HCT116 (cell line): ENCODE data around the gene SLC10A4. TPM values are rescaled to one million over a fixed set of nuclear protein-coding genes. Genes with fewer than 3 reads are reported as not detected.

Experiments
- ATAC-seq: fragments of 200-7000 bp; cut with Tn5 transposase; 2 replicates; pipeline ENCODE4 v1.9.1; 2020; ENCODE audit warnings: mild to moderate bottlenecking, moderate library complexity
- BruUV-seq: library from RNA; stranded (reverse); fragments of 400-500 nt; replicated peaks from 2 replicates; lab custom pipeline; 2021; lab: Mats Ljungman, UMichigan
- CTCF ChIA-PET: fragments of 300-600 bp; sonication (Branson Sonifier 250); formaldehyde crosslinking; loops from one replicate; lab custom pipeline; 2021; ENCODE audit warnings: antibody characterized with exemption; lab: Charles Lee
- POLR2A ChIA-PET: fragments of 300-600, 350-600 bp; sonication (Branson Sonifier 250); formaldehyde crosslinking; loops from one replicate; lab custom pipeline; 2021; ENCODE audit warnings: antibody characterized with exemption; lab: Charles Lee
- RAD21 ChIA-PET, 2 experiments: fragments of 300-600 bp; sonication (Branson Sonifier 250); formaldehyde crosslinking; loops; one replicate each; lab custom pipeline; 2023; ENCODE audit warnings: low total read pairs in 2 of 2; ENCODE audit not compliant: uncharacterized antibody in 2 of 2, unreplicated experiment in 2 of 2, low non-redundant PET in 1 of 2; lab: Charles Lee
- DNase-seq: peaks from one replicate; pipeline ENCODE4 v3.0.0-alpha.2; 2010; ENCODE audit warnings: low read depth, low spot score
- H2AFZ ChIP-seq: fragments of 200-600 bp; shearing (Covaris generic), sonication (generic); 2 replicates; pipeline ENCODE4 v1.6.1; 2017; ENCODE audit warnings: low read depth, mixed run types, mixed read lengths, antibody characterized with exemption, low read length; ENCODE audit not compliant: poor library complexity, severe bottlenecking
- H3K27ac ChIP-seq: 2 replicates; pipeline ENCODE4 v1.5.1; 2012; ENCODE audit warnings: low read depth, low read length
- H3K27me3 ChIP-seq: fragments of 200-600 bp; sonication (generic); 2 replicates; pipeline ENCODE4 v1.6.1; 2016; ENCODE audit warnings: mixed run types, low read length, mixed read lengths; ENCODE audit not compliant: insufficient read depth
- H3K36me3 ChIP-seq, 2 experiments: fragments of 200-500 bp in 1 of 2; fragments of 200-600 bp in 1 of 2; sonication (Bioruptor generic) in 1 of 2; sonication (generic) in 1 of 2; 2 replicates each; pipeline versions ENCODE4 v1.5.1 to v1.6.1; 2014 to 2016; ENCODE audit warnings: low read length in 2 of 2, inconsistent platforms in 1 of 2, mixed read lengths in 1 of 2, mixed run types in 1 of 2; ENCODE audit not compliant: insufficient read depth in 2 of 2, control insufficient read depth in 1 of 2
- H3K4me1 ChIP-seq, 2 experiments: fragments of 200-600 bp in 1 of 2; sonication (generic) in 1 of 2; 2 replicates each; pipeline versions ENCODE4 v1.5.1 to v1.6.1; 2012 to 2017; ENCODE audit warnings: low read length in 2 of 2, inconsistent platforms in 1 of 2, mild to moderate bottlenecking in 1 of 2, mixed read lengths in 1 of 2, mixed run types in 1 of 2, moderate library complexity in 1 of 2; ENCODE audit not compliant: insufficient read depth in 2 of 2, control insufficient read depth in 1 of 2
- H3K4me2 ChIP-seq: fragments of 200-600 bp; sonication (generic); 2 replicates; pipeline ENCODE4 v1.6.1; 2017; ENCODE audit warnings: mixed run types, low read length, mixed read lengths
- H3K4me3 ChIP-seq, 2 experiments: fragments of 200-600 bp in 1 of 2; sonication (generic) in 1 of 2; replicated peaks in 1 of 2; 2 replicates each; pipeline ENCODE4 v1.5.1; 2011 to 2016; ENCODE audit warnings: low read length in 2 of 2, control low read depth in 1 of 2, low read depth in 1 of 2, mild to moderate bottlenecking in 1 of 2, mixed read lengths in 1 of 2, mixed run types in 1 of 2
- H3K79me2 ChIP-seq: fragments of 200-600 bp; sonication (generic); 2 replicates; pipeline ENCODE4 v1.6.1; 2017; ENCODE audit warnings: mild to moderate bottlenecking, mixed run types, low read length, moderate library complexity, mixed read lengths; ENCODE audit not compliant: insufficient read depth
- H3K9ac ChIP-seq: fragments of 200-600 bp; sonication (generic); 2 replicates; pipeline ENCODE4 v1.6.1; 2016; ENCODE audit warnings: low read length, mixed read lengths
- H3K9me2 ChIP-seq: fragments of 200-600 bp; sonication (generic), shearing (Covaris generic); 2 replicates; pipeline ENCODE4 v1.6.1; 2017; ENCODE audit warnings: mixed run types, mild to moderate bottlenecking, moderate library complexity; ENCODE audit not compliant: insufficient read depth
- H3K9me3 ChIP-seq, 2 experiments: fragments of 200-500 bp in 1 of 2; fragments of 200-600 bp in 1 of 2; sonication (Bioruptor generic) in 1 of 2; sonication (generic) in 1 of 2; 2 replicates each; pipeline ENCODE4 v1.6.1; 2014 to 2017; ENCODE audit warnings: low read length in 2 of 2, mixed read lengths in 2 of 2, inconsistent platforms in 1 of 2, low read depth in 1 of 2, mild to moderate bottlenecking in 1 of 2, mixed run types in 1 of 2, moderate library complexity in 1 of 2; ENCODE audit not compliant: control insufficient read depth in 1 of 2, insufficient read depth in 1 of 2
- H4K20me1 ChIP-seq: fragments of 200-600 bp; sonication (generic), shearing (Covaris generic); 2 replicates; pipeline ENCODE4 v1.6.1; 2017; ENCODE audit warnings: mixed run types, mild to moderate bottlenecking, moderate library complexity; ENCODE audit not compliant: insufficient read depth
- EGR1 ChIP-seq: IDR thresholded peaks from 2 replicates; pipeline ENCODE4 v1.6.1; 2012; ENCODE audit warnings: low read depth
- ELF1 ChIP-seq: IDR thresholded peaks from 2 replicates; pipeline ENCODE4 v1.6.1; 2012; ENCODE audit warnings: low read depth, borderline replicate concordance
- EZH2 ChIP-seq: fragments of 200-600 bp; sonication (generic); IDR thresholded peaks from 2 replicates; pipeline ENCODE4 v1.6.1; 2017; ENCODE audit warnings: antibody characterized with exemption, mixed run types
- EZH2phosphoT487 ChIP-seq: fragments of 200-600 bp; IDR thresholded peaks from 2 replicates; pipeline ENCODE4 v1.6.1; 2018; ENCODE audit warnings: antibody characterized with exemption, borderline replicate concordance
- FOSL1 ChIP-seq: IDR thresholded peaks from 2 replicates; pipeline ENCODE4 v1.6.1; 2012; ENCODE audit warnings: low read depth
- JUND ChIP-seq: IDR thresholded peaks from 2 replicates; pipeline ENCODE4 v1.6.1; 2012
- POLR2AphosphoS5 ChIP-seq: IDR thresholded peaks from 2 replicates; pipeline ENCODE4 v1.6.1; 2011; ENCODE audit warnings: mild to moderate bottlenecking, low read depth, low read length, moderate library complexity
- RAD21 ChIP-seq: IDR thresholded peaks from 2 replicates; pipeline ENCODE4 v1.6.1; 2012; ENCODE audit warnings: low read depth, mild to moderate bottlenecking
- SIN3A ChIP-seq: IDR thresholded peaks from 2 replicates; pipeline ENCODE4 v1.6.1; 2012; ENCODE audit warnings: low read depth
- SP1 ChIP-seq: IDR thresholded peaks from 2 replicates; pipeline ENCODE4 v1.6.1; 2012; ENCODE audit warnings: low read depth
- SRF ChIP-seq: IDR thresholded peaks from 2 replicates; pipeline ENCODE4 v1.6.1; 2012; ENCODE audit warnings: low read depth
- TCF7L2 ChIP-seq: IDR thresholded peaks from 2 replicates; pipeline ENCODE4 v1.7.0; 2011; ENCODE audit warnings: borderline replicate concordance, inconsistent platforms; ENCODE audit not compliant: insufficient read depth, insufficient read length; ENCODE audit errors: extremely low read depth
- YY1 ChIP-seq: IDR thresholded peaks from 2 replicates; pipeline ENCODE4 v1.6.1; 2011; ENCODE audit warnings: low read length, low read depth, moderate library complexity, mild to moderate bottlenecking; ENCODE audit not compliant: insufficient replicate concordance; ENCODE audit errors: extremely low read depth
- ZFX ChIP-seq: fragments of 450-650 bp; IDR thresholded peaks from 2 replicates; pipeline ENCODE4 v1.6.1; 2017
- intact Hi-C: fragments of 100-400 bp; cut with micrococcal nuclease; formaldehyde crosslinking; loops from 2 replicates; pipeline ENCODE4 v1.10.0; 2022
- total RNA-seq: library from RNA; stranded (reverse); gene quantifications from one replicate; pipeline ENCODE4 v1.2.1, GENCODE V29; 2021; ENCODE audit not compliant: unreplicated experiment
- TF ChIP-seq, protein P1 (sequence below): IDR thresholded peaks from 2 replicates; pipeline ENCODE4 v1.6.1; 2012
- TF ChIP-seq, protein P2 (sequence below): IDR thresholded peaks from 2 replicates; pipeline ENCODE4 v1.6.1; 2012
- TF ChIP-seq, protein P3 (sequence below): IDR thresholded peaks from 2 replicates; pipeline ENCODE4 v1.6.1; 2012; ENCODE audit warnings: low read depth
- TF ChIP-seq, protein P4 (sequence below): IDR thresholded peaks from 2 replicates; pipeline ENCODE4 v1.6.1; 2011; ENCODE audit warnings: mild to moderate bottlenecking, low read length, moderate library complexity; ENCODE audit not compliant: insufficient replicate concordance; ENCODE audit errors: extremely low read depth

Gene SLC10A4
- total RNA-seq, 1 experiment from 2014 or later, result 8.4 TPM

DNA sequence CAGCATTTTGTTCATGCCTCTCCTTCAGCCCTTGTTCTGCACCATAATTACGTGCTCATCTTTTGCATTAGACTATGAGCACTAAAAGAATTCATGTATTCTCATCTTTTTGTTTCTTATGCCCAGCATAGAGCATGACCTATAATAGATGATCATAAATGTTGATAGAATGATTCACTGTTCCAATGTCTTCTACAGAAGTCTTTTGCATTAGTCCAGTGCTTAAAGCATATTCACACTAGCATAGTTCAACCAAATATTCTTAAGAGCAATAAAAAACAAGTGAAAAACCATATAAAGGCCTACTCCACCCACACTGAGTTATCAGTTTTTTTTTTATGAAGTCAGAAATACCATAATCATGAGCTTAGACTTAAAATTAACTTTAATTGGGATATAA lies 36.5 kb upstream of the SLC10A4 start:
- H3K27me3 ChIP-seq, result no peaks in the 10 kb centered on the region
- no peak overlapping the region for H3K27ac ChIP-seq
- no peak for DNase-seq
- H3K79me2 ChIP-seq, result no peaks in the 10 kb centered on the region
- no peaks in the 10 kb centered on the region for H3K9me3 ChIP-seq
- no peaks in the 10 kb centered on the region for H3K36me3 ChIP-seq
- ChIA-PET CTCF (interaction anchor here (0.6 to 1.1 kb wide), 2 partner anchors 12 to 36 kb away, joined by 3 to 4 read pairs; no protein-coding TSS in a partner anchor), RAD21 (no interaction called here), POLR2A (no interaction called here)
- no peaks in the 10 kb centered on the region for H3K4me1 ChIP-seq
- no peaks in the 10 kb centered on the region for H3K9me2 ChIP-seq
- H3K9ac ChIP-seq, result no peak overlapping the region
- H3K4me3 ChIP-seq, result no peak overlapping the region
- no peak overlapping the region for H2AFZ ChIP-seq
- ATAC-seq, result no peak
- H3K4me2 ChIP-seq, result no peak overlapping the region
- H4K20me1 ChIP-seq, result no peaks in the 10 kb centered on the region
- BruUV-seq, result no TSS peak
- intact Hi-C loops, result loop anchor here (5.0 kb wide), 1 partner anchor 516 kb away; no protein-coding TSS in a partner anchor
- TF ChIP-seq, protein P1, sequence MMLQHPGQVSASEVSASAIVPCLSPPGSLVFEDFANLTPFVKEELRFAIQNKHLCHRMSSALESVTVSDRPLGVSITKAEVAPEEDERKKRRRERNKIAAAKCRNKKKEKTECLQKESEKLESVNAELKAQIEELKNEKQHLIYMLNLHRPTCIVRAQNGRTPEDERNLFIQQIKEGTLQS, result no peak
- TF ChIP-seq YY1 (no peak), SIN3A (no peak), ELF1 (no peak), SP1 (no peak), JUND (no peak), EZH2 (no peak), POLR2AphosphoS5 (no peak), FOSL1 (no peak), EGR1 (no peak), TCF7L2 (no peak), ZFX (no peak), RAD21 (no peak), SRF (no peak), EZH2phosphoT487 (no peak)
- TF ChIP-seq, protein P2, sequence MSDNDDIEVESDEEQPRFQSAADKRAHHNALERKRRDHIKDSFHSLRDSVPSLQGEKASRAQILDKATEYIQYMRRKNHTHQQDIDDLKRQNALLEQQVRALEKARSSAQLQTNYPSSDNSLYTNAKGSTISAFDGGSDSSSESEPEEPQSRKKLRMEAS, result no peak
- TF ChIP-seq, protein P3, sequence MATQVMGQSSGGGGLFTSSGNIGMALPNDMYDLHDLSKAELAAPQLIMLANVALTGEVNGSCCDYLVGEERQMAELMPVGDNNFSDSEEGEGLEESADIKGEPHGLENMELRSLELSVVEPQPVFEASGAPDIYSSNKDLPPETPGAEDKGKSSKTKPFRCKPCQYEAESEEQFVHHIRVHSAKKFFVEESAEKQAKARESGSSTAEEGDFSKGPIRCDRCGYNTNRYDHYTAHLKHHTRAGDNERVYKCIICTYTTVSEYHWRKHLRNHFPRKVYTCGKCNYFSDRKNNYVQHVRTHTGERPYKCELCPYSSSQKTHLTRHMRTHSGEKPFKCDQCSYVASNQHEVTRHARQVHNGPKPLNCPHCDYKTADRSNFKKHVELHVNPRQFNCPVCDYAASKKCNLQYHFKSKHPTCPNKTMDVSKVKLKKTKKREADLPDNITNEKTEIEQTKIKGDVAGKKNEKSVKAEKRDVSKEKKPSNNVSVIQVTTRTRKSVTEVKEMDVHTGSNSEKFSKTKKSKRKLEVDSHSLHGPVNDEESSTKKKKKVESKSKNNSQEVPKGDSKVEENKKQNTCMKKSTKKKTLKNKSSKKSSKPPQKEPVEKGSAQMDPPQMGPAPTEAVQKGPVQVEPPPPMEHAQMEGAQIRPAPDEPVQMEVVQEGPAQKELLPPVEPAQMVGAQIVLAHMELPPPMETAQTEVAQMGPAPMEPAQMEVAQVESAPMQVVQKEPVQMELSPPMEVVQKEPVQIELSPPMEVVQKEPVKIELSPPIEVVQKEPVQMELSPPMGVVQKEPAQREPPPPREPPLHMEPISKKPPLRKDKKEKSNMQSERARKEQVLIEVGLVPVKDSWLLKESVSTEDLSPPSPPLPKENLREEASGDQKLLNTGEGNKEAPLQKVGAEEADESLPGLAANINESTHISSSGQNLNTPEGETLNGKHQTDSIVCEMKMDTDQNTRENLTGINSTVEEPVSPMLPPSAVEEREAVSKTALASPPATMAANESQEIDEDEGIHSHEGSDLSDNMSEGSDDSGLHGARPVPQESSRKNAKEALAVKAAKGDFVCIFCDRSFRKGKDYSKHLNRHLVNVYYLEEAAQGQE, result no peak
- TF ChIP-seq, protein P4, sequence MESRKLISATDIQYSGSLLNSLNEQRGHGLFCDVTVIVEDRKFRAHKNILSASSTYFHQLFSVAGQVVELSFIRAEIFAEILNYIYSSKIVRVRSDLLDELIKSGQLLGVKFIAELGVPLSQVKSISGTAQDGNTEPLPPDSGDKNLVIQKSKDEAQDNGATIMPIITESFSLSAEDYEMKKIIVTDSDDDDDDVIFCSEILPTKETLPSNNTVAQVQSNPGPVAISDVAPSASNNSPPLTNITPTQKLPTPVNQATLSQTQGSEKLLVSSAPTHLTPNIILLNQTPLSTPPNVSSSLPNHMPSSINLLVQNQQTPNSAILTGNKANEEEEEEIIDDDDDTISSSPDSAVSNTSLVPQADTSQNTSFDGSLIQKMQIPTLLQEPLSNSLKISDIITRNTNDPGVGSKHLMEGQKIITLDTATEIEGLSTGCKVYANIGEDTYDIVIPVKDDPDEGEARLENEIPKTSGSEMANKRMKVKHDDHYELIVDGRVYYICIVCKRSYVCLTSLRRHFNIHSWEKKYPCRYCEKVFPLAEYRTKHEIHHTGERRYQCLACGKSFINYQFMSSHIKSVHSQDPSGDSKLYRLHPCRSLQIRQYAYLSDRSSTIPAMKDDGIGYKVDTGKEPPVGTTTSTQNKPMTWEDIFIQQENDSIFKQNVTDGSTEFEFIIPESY, result no peak
